ENCODE data around the gene ANGPT4. TPM values are rescaled to one million over a fixed set of nuclear protein-coding genes. Genes with fewer than 3 reads are reported as not detected.

The ANGPT4 gene
- polyA plus RNA-seq, 1 of the 3 experiments (the other 2 are of a cell fraction) = not detected

- 0% methylated on average over 1 of the region's 4 CpGs for WGBS (ENCODE audit: low lambda C conversion rate)
- Histone ChIP-seq H3K27me3 (ENCODE audit: insufficient read depth) (no peaks in the 10 kb centered on the region; the same call in 1 of the 2 replicates), H3K4me1 (ENCODE audit: control insufficient read depth in 1 of 2, insufficient read depth in 2 of 2, low read depth in 1 of 2, low read length in 1 of 2) (no peaks in the 10 kb centered on the region), H3K36me3 (replicated peaks in 1 of 2; ENCODE audit: control insufficient read depth in 1 of 2, insufficient read depth in 2 of 2, low read length in 1 of 2) (no peaks in the 10 kb centered on the region), H4K20me1 (ENCODE audit: insufficient read depth) (no peaks in the 10 kb centered on the region), H3K79me2 (ENCODE audit: insufficient read depth) (no peaks in the 10 kb centered on the region), H3F3A (replicated peaks; ENCODE audit: insufficient read depth) (no peaks in the 10 kb centered on the region), H3K9me2 (no peaks in the 10 kb centered on the region), H3K9ac (no peak overlapping the region), H3K27ac (ENCODE audit: low read depth in 2 of 2, low read length in 1 of 2) (no peak overlapping the region), H3K4me3 (ENCODE audit: low read depth in 2 of 2, low read length in 1 of 2) (no peak overlapping the region), H3K9me3 (no peaks in the 10 kb centered on the region), H3K4me2 (no peak overlapping the region), H2AFZ (ENCODE audit: low read depth) (no peak overlapping the region)
- TF ChIP-seq REST (IDR thresholded peaks at IDR 0.05; ENCODE audit: low read depth, low read length) (no peak), SIN3A (IDR thresholded peaks at IDR 0.05; ENCODE audit: borderline replicate concordance, low read depth, low read length) (no peak), CTCF (IDR thresholded peaks at IDR 0.05) (no peak), NRF1 (IDR thresholded peaks at IDR 0.05; ENCODE audit: low read depth, low read length) (no peak), MAX (IDR thresholded peaks at IDR 0.05; ENCODE audit: low read depth) (no peak), PBX3 (IDR thresholded peaks at IDR 0.05) (no peak), POLR2AphosphoS5 (IDR thresholded peaks at IDR 0.05; ENCODE audit: low read depth, low read length) (no peak)
- POLR2A ChIA-PET = no interaction called here
- no peak for DNase-seq
- CTCF ChIA-PET = interaction anchor here (1.5 kb wide), 1 partner anchor 34 kb away, joined by 5 read pairs; no protein-coding TSS in a partner anchor
These were observed 6.6 kb upstream of the ANGPT4 start for GRCh38 chr20:922781-923180.

- H3K4me2 ChIP-seq = no peak overlapping the region
- no peaks in the 10 kb centered on the region; a peak in 1 of 4 replicates for H3K4me1 ChIP-seq (ENCODE audit: control insufficient read depth in 1 of 2, insufficient read depth in 2 of 2, low read depth in 1 of 2, low read length in 1 of 2)
- no peaks in the 10 kb centered on the region for H3K36me3 ChIP-seq (replicated peaks in 1 of 2; ENCODE audit: control insufficient read depth in 1 of 2, insufficient read depth in 2 of 2, low read length in 1 of 2)
- H2AFZ ChIP-seq (ENCODE audit: low read depth) = no peak overlapping the region
- no peaks in the 10 kb centered on the region; the same call in 1 of the 2 replicates for H3K27me3 ChIP-seq (ENCODE audit: insufficient read depth)
- no peak for DNase-seq
- 7% methylated on average over 3 of the region's 5 CpGs for WGBS (ENCODE audit: low lambda C conversion rate)
- H3K9ac ChIP-seq = no peak overlapping the region
- ChIA-PET POLR2A (no interaction called here), CTCF (interaction anchor here (0.9 to 1.0 kb wide), 3 partner anchors 9 to 192 kb away, joined by 3 read pairs; no protein-coding TSS in a partner anchor)
- H3F3A ChIP-seq (replicated peaks; ENCODE audit: insufficient read depth) = no peaks in the 10 kb centered on the region
- H3K79me2 ChIP-seq (ENCODE audit: insufficient read depth) = no peaks in the 10 kb centered on the region
- no peak overlapping the region for H3K4me3 ChIP-seq (ENCODE audit: low read depth in 2 of 2, low read length in 1 of 2)
- H3K9me2 ChIP-seq = no peaks in the 10 kb centered on the region
- H3K9me3 ChIP-seq = no peaks in the 10 kb centered on the region
- no peaks in the 10 kb centered on the region for H4K20me1 ChIP-seq (ENCODE audit: insufficient read depth)
- no peak for TF ChIP-seq TEAD4 (IDR thresholded peaks at IDR 0.05; ENCODE audit: borderline replicate concordance, insufficient read depth)
- no peak for TF ChIP-seq SIN3A (IDR thresholded peaks at IDR 0.05; ENCODE audit: borderline replicate concordance, low read depth, low read length)
- TF ChIP-seq MXI1 (IDR thresholded peaks at IDR 0.05; ENCODE audit: low read depth, low read length) = no peak
- no peak for TF ChIP-seq RXRA (IDR thresholded peaks at IDR 0.05; ENCODE audit: borderline replicate concordance, low read depth)
- no peak for TF ChIP-seq NRF1 (IDR thresholded peaks at IDR 0.05; ENCODE audit: low read depth, low read length)
- H3K27ac ChIP-seq (ENCODE audit: low read depth in 2 of 2, low read length in 1 of 2) = no peak overlapping the region
These were observed 4.9 kb upstream of the ANGPT4 start for GRCh38 chr20:921068-921467.
